T-helper 9 cell (primary cell): ENCODE measurements around the gene BCL2.

ENCODE experiments used
- DNase-seq: peaks from one replicate; pipeline ENCODE4 v3.0.0-alpha.2; 2020

BCL2 gene

DNA sequence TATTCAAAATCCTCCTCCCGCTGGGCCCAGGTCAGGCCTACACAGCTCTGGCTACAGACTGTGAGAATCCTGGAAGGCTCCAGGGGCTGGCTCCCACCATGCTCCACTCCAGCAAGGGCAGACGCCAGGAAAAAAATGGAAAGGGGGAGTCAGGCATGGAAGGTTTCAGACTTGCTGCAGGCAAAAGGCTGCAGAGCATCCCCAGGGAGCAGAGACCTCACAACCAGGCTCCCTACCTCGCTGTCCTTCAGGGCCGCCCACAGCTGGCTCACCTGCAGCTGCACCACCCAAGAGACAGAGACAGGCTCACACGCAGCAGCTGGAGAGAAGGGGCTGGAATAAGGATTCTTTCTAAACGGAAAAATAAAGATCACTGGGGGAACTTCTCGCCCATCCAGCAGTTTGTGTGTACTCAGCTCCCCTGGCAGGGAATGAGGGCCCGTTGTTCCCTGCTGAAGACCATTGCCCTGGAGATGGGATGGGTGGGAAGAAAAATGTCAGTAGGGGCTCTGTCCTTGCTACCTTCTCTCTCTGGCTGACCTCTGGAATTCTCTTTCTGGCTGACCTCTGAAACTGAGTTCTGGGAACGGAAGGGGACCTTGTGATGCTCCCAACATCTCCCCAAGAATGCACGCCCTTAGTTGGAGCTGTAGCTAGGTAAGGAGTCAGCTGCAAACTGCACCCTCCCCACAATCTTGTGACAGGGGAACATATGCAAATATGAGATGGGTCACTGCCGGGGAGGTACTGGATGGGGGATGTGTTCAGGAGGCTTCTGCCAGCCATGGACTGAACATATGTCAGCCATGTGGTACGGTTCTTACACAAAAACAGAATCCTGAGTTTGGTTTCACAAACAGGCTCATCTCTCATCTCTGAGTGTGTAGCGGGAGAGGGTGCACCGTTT lies 34.5 kb downstream of the BCL2 start:
- DNase-seq = no peak

DNA sequence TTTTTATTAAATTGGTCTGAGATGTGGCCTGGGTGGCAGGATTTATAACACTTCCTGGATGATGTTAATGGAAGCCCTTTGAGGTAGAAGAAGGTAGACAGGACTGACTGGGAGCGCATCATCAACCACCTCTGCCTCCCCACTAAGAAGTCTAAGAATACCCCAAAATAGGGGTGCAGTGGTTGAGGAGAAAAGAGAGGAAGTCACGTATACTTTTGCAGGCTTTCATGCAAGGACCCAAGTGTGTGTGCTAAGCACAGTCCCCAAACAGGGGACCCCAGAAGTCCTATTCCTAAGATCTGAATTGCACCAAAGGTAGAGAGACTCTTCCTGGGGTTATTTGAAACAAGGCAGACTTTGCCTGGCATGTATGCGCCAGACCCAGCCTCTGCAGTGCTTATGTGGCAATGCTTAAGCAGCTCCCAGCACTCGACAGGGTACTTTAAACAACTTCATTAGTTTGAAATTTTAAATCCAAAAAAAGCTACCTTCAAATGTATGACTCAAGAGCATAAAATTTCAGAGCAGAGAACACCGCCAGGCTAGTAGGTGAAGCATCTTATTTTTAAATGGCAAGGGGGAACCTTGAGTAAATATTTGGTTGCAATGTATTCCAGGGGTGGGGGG lies 35.3 kb downstream of the BCL2 start:
- no peak for DNase-seq

DNA sequence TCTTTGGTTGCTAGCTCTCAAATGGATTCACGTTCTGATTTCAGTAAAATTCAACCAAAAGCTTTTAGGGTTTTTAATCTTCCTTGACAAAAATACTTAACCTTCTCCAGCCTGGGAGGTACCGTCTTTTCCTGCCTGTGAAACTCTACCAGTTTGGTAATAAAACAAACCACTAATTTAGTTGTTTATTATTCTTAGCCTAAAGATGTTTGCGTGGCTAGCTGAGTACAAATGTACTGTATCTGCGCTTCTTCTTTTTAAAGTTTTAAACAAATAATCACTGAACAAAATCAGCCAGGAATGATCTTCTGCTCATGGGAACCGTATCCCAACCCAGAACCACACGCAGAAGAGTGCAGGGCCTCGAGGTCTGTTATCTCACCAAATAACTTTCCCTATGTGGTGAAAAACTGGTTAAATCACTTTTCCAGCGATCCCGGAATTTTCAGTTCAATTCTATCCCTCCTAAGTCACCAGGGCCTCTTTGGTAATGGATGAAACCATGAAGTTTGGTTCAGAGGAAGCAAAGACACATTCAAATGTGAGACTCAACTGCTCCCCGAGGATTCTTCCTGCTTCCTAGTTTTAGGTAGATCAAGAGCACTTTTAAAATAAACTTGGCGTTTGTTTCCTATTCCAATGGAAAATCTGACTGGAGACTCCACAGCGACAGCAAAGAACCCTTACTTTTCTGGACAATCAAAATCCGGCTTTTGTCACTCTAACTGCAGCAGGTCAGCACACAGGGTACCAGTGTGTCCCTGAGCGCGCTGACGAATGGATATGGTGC lies 36.1 kb downstream of the BCL2 start:
- DNase-seq = no peak

DNA sequence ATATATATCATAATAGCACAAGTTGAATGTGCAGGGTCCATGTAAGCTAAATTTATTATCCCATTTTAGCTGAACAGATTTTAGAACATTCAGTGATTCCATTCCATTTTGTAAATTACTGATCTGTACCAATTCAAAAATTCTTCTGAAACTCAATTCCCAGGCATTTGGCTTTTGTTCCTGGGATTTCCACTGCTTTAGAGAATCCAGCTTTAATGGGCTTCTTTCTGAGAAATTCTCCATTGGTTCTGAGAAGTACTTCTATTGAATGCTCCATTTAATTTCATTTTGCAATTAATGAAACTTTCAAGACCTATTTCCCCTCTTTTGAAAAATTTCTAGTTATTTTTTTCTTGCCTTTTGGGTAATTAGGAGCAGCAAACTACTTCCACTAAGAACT lies 36.8 kb downstream of the BCL2 start:
- no peak for DNase-seq

DNA sequence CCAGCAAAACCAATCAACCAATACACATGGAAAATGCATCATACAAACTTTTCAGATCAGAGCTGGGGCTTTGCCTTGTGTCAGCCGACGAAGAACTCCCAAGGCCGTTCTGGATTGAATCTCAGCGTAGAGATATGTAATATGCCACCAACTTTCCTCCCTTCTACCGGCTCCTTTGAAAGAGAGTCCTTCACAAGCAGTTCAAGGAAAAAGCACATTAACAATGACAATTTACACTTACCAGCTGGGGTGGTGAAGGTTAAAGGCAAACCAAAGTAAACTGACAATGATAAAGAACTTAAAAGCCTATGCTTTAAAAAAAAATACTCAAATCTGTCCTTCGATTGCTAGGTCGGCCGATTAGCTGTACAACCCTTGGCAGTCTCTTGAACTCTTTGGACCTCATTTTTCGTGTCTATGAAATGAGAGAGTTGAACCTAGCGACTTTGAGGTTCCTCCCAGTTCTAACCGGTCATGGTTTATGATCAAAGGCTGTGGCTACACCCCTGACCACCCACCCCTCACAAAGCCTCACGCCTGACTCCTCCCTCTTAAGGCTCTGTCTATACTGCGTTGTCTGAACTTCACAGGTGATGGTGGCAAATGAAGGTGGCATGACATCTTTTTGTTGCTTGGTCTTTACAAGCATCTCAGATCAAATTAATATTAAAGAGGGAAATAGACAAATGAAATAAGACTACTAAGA lies 46.2 kb downstream of the BCL2 start:
- DNase-seq = no peak

DNA sequence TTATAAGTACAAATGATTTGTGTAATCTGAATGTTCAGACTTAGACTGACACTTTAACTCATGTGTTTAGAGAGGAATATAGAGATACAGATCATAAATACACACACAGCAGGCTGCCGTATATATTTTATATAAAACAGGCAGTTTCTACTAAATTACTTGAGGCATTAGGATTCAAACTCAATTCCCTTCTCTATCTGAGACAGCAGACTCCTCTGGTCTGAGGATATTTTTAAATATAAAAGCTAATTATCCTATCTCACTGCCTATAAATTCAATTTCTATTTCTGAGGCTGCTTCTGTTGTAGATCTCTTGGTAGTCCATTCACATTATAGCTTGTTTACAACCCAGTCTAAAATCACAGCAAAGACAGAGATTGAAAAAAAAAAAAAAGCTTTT lies 46.9 kb downstream of the BCL2 start:
- DNase-seq = no peak

DNA sequence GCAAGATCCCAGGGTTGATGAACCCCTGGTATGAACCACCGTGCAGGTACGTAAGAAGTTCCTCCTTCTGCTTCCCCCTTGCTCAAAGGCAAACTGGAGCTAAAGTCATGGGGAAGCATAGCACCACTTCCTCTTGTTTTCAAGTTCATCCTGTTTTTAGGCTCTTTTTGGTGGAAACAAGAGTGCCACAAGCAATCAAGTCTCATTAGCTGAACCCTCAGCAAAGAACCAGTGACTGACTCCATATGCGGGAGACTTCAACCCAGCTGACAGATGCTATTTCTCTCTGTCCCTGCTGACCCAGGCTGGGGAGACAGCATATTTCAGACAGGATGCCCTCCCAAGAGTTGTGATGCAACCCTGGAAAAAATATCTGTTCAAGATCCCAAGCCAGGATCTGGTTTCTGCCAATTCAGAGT lies 47.7 kb downstream of the BCL2 start:
- DNase-seq = no peak

DNA sequence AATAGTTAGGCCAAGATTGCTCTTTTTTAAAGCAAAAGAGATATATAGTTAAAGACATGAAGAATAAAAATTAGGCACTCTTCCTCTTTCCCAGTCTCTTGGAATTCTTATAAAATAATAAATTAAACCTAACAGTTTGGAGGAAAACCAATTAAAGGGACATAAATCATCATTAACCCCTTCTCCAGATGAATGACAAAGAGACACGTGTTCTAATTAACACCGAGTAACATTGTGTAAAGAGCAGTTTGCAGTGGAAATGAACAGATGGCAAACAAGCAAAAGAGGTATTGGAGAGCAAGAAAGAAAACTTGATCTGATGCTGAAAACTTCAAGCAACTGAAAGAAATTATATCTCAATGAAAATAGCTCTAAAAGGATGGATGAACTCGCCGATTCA lies 48.4 kb downstream of the BCL2 start:
- DNase-seq = no peak

DNA sequence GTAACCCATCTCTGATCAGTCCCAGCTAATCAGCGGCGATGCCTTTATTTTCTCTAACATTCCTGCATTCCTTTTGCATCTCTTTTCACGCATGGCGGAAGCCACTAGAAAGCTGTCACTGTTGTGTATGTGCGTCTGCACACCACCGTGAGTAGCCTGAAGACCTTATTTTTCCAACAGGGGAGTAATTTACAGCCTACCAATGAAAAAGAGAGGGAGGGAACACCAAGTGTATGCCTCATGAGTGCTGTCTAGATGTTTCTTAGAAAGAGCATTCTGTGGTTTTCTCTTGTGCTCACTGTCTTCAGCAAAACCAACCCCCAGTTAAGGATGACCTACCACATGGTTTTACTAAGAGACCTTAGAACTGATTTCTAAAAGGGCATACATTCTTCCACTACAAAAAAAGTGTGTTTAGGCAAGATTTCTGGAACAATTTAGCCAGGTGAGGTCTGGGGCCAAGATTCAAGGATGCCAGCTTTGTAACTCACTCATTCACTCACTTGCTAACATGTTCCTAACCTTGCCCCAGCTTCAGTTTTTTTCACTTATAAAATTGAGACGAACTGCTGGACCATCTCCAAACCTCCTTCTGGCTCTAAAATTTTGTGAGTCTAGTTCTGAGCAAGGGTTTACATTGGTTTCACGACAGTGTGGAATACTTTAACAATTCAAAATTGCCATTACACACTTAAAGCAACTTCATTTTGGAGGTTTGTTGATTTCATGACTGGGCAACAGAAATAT lies 51.4 kb downstream of the BCL2 start:
- DNase-seq = no peak

DNA sequence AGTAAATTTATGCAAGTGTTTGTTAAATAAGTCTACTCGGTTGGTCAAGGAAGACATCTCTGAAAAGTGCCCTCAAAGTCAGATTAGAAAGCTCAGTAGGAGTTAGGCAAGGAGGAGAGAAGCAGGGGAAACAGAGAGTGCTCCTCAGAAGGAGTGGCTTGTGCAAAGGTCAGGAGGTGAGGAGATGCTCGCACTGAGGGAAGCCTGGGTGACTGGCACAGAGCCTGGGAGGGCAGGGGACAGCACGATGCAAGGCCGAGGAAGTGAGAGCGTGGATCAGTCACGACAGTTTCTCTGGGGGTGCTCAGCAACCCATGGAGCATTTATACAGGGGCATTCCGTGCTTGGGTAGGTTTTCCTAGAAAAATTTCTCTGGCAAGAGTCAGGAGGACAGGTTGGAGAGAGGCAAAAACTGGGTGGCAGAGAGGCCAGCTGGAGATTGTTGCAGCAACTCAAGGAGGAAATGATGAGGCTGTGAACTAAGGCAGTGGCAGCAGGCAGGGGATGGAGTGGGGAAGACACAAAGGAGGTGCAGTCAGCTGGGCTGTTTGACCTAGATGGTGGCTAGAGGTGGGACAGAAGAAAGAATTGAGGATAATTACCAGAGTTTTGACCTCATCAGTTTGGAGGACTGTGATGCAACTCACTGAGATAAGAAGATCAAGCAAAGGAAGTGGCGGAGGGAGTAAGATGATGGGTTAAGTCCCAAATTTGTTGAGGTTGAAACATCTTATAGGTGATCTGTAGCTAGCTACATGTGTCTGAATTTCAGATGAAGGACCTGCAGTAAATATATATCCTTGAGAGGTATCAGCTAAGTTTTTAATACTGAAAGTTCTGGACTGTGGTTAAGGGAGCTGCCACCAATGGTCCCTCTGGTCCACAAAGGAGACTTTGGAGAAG lies 52.4 kb downstream of the BCL2 start:
- no peak for DNase-seq

DNA sequence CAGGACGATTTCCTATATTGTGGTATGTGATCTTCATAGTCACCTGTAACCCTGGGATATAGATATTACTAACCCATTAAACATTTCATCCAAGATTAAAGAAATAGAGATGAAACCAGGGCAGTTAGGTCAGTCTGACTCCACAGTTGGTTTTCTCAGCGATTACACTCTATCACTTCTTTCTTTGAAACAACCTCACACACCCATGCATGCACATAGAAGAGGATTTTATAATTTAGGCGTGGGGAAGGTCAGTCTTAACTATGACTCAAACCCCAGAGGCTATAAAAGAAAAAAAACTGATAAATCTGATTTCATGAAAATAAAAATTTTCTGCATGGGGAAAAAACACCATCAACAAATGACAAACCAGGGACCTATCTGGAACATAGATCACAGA lies 54.2 kb downstream of the BCL2 start:
- DNase-seq = no peak

DNA sequence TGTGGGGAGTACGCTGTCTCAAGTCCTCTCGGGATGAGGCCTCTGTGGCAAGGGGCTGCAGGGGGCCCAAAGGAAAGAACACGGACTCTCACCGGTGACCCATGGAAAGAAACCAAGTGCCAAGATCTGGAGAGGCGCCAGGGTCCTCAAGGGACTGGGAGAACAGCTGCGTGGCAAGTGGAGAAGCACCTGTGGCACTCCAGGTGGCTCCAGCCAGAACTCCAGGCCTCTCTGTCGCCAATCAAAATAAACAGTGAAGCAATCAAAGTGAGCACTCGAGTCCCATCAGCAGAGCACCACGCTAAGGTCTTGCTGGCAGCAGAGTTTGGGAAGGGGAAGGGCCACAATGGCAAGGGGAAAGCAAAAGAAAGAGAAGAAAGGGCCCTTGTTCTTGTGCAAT lies 54.7 kb downstream of the BCL2 start:
- no peak for DNase-seq

DNA sequence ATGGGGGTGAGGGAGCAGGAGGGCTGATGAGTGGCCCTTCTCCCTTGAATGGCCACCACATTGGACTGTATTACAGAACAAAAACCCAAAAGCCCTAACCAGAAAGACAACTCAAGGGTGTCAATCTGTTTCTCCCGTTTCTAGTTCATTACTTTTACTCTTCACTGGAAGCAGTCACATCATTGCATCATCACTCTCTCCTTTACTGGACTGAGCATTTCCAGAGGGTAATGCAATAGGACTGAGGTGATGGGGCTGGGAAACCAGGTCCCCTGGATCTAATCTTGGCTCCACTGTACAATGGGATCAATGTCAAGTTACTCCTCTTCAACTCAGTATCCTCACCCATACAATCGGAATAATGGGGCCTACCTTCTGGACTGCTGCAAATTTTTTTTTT lies 56.1 kb downstream of the BCL2 start:
- DNase-seq = no peak

DNA sequence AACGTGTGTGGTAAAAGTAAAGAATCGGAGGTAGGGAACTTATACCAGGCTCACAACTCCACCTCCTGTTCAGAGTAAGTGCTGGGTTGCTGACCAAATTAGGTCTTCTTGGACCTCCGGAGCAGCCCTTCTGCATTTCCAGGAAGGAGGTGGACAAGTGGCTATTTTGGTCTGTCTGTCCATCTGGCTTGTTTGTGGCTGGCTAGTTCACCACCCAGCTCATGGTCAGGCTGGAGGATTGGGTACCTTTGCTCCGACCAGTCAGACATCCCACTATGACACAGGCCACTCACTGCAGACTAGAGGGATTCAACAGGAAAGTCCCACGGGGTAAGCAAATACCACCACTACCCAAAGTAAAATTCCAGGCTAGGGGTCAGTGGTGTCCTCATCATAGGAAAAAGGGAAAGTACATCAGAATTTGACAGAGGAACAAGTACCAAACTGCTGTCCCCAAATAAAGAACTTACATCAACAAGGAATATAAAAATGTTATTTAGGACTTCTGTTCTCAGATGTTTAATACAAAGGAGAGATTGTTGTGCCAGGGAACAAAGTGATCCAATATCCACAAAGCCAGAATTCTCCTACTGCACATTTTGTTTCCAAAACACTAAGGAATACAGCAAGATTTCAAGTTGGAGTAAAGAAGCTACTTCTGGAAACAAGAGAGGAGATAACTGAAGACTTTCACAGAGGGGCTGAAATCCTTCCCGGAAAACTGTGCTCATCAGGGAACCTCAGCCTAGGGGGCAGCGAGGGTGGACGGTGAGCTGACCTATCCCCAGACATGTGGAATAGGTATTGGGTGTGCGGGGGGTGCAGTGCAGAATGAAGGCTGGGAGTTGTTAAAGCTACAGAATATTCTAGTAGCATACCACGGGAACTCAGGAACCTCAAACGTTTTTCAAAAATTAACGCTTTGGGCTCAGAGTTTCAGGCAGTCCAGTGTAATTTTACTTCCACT lies 56.9 kb downstream of the BCL2 start:
- DNase-seq = no peak

DNA sequence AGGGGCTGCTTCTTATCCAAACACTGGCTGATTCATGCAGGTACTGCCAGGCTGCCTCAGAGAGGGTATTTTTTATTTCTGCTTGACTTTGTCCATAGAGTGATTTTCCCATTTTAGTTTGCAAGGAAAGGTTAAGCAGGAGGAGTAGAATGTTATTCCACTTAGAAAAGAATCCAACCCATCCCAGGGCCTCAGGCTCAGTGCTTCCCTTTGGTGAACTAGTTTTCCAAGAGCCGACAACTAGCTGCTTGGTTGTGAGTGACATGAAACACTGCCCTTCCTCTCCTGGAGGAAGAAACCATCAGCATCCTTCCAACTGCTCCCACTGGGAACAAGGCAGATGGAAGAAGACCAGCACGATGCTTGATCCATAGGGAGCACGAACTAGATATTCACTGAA lies 58.5 kb downstream of the BCL2 start:
- DNase-seq = no peak

DNA sequence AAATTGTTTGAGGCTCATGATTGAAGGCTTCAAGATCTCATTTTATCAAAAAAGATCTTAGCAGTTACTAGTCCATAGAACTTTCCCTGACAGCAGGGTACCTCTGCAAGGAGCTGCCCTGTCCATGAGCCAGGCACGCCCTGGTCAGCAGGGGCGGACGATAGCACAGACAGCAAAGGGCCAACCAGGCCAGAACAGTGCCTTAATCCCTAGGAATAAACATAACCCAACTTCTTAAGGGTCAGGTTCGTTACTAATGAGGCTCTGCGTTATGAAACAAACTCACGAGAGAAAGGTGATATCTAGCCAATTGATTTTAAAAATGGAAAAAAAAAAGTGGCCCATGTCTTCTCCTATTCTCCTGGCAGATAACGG lies 59.2 kb downstream of the BCL2 start:
- DNase-seq = no peak

DNA sequence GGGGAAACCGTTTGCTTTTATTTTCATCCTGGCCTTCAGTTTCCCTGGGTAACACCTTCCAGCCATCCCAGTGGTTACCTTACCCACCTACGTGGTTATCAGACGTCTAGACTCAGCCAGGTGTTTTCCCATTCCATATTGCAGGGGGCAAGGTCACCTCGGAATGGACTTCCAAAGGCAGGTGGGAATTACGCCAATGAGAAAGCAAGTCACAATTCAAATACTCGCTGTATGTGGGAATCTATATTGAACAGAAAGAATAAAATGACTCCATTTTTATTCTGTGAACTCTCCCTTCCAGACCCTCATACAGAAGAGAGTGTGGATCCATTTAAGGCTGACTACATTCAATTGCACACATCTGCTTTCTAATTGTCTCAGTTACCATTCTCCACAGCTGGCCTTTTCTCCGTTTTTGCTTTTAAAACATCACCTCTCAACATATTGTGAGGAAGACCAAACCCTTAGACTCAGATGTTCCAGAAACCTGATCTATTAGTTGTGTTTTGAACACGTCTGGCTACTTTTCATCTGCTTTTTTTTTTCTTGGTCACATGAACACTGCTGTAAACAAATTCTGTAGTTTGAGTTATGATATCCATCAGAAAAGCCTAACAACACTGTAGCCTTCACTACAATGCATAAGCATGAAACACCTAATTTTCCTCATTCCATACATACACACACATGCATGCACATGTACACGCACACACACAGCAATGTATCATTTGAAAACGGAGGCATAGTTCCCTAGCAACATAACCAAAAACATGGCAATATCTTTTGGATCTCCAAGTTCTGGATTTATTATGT lies 59.8 kb downstream of the BCL2 start:
- DNase-seq = no peak

DNA sequence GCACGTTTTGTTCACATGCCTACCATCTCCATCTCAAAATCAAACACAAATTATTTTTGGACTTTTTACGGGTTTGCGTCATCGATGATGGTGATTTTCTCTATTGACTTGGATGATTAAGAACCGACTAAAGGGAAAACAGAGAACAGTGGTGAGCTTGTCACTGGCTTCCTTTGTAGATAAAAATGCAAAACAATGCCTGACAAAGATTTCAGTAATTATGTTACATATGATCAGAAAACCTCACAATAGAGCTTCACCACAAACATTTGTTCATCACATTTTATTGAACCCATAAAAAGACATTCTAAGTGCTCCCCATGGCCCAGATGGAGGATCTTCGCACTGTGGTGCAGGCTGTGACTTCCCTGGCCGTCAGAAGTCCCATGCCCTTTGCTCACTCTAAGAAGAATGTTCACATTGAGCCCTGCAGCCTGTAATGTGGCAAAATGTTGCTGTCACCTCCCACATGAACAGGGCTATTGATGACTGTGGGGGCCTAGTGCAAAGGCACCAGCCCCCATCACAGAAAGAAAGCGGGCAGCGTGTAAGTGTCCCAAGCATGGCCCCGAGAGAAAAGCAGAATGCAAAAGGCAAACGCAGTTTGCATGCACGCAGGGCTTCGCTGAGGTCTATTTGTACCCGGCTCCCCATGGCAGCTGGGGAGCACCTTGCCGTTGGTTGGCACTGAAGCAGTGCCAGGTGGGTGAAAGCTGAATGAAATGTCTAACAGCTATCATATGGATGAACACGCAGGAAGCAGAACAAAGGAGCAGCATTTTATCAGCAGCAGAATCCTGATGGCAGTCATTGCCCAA lies 60.6 kb downstream of the BCL2 start:
- no peak for DNase-seq
